GM18868 (cell line): ENCODE results near the gene IDE.

Source experiments
- ATAC-seq: cut with Tn5 transposase; IDR thresholded peaks from one replicate; pipeline ENCODE4 v1.9.1; 2021; ENCODE audit warnings: mild to moderate bottlenecking, moderate library complexity; ENCODE audit not compliant: unreplicated experiment

The IDE gene

GRCh38 chr10:92567952-92568600 lies 5.8 kb downstream of the IDE start:
- peak; percentile 81 for ATAC-seq

GRCh38 chr10:92562424-92562823 lies 11.5 kb downstream of the IDE start:
- no peak for ATAC-seq

GRCh38 chr10:92559046-92559445 lies 14.8 kb downstream of the IDE start:
- no peak for ATAC-seq

GRCh38 chr10:92553959-92554358 lies 19.9 kb downstream of the IDE start:
- no peak for ATAC-seq

- no peak for ATAC-seq
Measured at GRCh38 chr10:92552310-92552709, 21.6 kb downstream of the IDE start.

GRCh38 chr10:92550924-92551323 lies 23.0 kb downstream of the IDE start:
- no peak for ATAC-seq

GRCh38 chr10:92547676-92548075 lies 26.2 kb downstream of the IDE start:
- no peak for ATAC-seq

- ATAC-seq, result no peak
Measured at GRCh38 chr10:92545556-92545955, 28.3 kb downstream of the IDE start.

GRCh38 chr10:92544296-92544695 lies 29.6 kb downstream of the IDE start:
- peak; percentile 63 for ATAC-seq

GRCh38 chr10:92542458-92542857 lies 31.4 kb downstream of the IDE start:
- ATAC-seq, result no peak

- no peak for ATAC-seq
Measured at GRCh38 chr10:92541583-92541982, 32.3 kb downstream of the IDE start.

- ATAC-seq, result no peak
Measured at GRCh38 chr10:92538231-92538958, 35.5 kb downstream of the IDE start.

- no peak for ATAC-seq
Measured at GRCh38 chr10:92530891-92531535, 42.9 kb downstream of the IDE start.

- ATAC-seq, result no peak
Measured at GRCh38 chr10:92530421-92530820, 43.5 kb downstream of the IDE start.

GRCh38 chr10:92527716-92528115 lies 46.2 kb downstream of the IDE start:
- no peak for ATAC-seq

- ATAC-seq, result no peak
Measured at GRCh38 chr10:92523639-92524038, 50.3 kb downstream of the IDE start.

GRCh38 chr10:92517034-92517655 lies 56.7 kb downstream of the IDE start:
- ATAC-seq, result peak; percentile 67

- ATAC-seq, result no peak
Measured at GRCh38 chr10:92508866-92509265, 65.0 kb downstream of the IDE start.

GRCh38 chr10:92506336-92506735 lies 67.6 kb downstream of the IDE start:
- no peak for ATAC-seq

GRCh38 chr10:92505044-92505443 lies 68.8 kb downstream of the IDE start:
- no peak for ATAC-seq

GRCh38 chr10:92502296-92502808 lies 71.5 kb downstream of the IDE start:
- no peak for ATAC-seq
